HAP-1 (cell line): Measurements from ENCODE around the gene STAMBP.
"Not testable (repeated sequence)": the region's sequence is repeated elsewhere in the genome, so short reads cannot be mapped to it uniquely, and the experiment has no call there.

Source experiments
- DNase-seq, 2 experiments: peaks; one replicate each; pipeline ENCODE4 v3.0.0-alpha.2; 2016 to 2020; ENCODE audit warnings: low spot score in 2 of 2
- H3K27me3 ChIP-seq: fragments of 250-450 bp; sonication (Bioruptor Pico); 2 replicates; pipeline ENCODE4 v1.5.1; 2020; ENCODE audit warnings: low read depth, mild to moderate bottlenecking, moderate library complexity
- H3K36me3 ChIP-seq: fragments of 250-450 bp; sonication (Bioruptor Pico); replicated peaks from 2 replicates; pipeline ENCODE4 v1.5.1; 2020; ENCODE audit warnings: mild to moderate bottlenecking
- H3K4me1 ChIP-seq: fragments of 250-450 bp; sonication (Bioruptor Pico); 2 replicates; pipeline ENCODE4 v1.5.1; 2020; ENCODE audit warnings: mild to moderate bottlenecking
- H3K4me3 ChIP-seq: fragments of 250-450 bp; sonication (Bioruptor Pico); 2 replicates; pipeline ENCODE4 v1.5.1; 2020; ENCODE audit warnings: mild to moderate bottlenecking, moderate library complexity
- H3K9me3 ChIP-seq: fragments of 250-450 bp; sonication (Bioruptor Pico); 2 replicates; pipeline ENCODE4 v1.5.1; 2020; ENCODE audit warnings: mild to moderate bottlenecking, moderate library complexity
- in situ Hi-C: fragments of 300-500 bp; cut with MboI; formaldehyde crosslinking; loops from 3 replicates; pipeline ENCODE4 v1.14.3; 2020; ENCODE audit warnings: low sequenced_read_pairs, inconsistent platforms, mixed read lengths

Gene STAMBP

DNA sequence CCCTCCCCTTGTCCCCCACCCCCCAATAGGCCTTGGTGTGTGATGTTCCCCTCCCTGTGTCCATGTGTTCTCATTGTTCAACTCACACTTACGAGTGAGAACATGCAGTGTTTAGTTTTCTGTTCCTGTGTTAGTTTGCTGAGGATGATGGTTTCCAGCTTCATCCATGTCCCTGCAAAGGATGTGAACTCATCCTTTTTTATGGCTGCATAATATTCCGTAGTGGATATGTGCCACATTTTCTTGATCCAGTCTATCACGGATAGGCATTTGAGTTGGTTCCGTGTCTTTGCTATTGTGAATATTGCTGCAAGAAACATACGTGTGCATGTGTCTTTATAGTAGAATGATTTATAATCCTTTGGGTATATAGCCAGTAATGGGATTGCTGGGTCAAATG lies 49.2 kb downstream of the STAMBP start:
- H3K9me3 ChIP-seq, in situ Hi-C loops, DNase-seq, H3K36me3 ChIP-seq, H3K27me3 ChIP-seq, H3K4me1 ChIP-seq, H3K4me3 ChIP-seq: not testable (repeated sequence)

DNA sequence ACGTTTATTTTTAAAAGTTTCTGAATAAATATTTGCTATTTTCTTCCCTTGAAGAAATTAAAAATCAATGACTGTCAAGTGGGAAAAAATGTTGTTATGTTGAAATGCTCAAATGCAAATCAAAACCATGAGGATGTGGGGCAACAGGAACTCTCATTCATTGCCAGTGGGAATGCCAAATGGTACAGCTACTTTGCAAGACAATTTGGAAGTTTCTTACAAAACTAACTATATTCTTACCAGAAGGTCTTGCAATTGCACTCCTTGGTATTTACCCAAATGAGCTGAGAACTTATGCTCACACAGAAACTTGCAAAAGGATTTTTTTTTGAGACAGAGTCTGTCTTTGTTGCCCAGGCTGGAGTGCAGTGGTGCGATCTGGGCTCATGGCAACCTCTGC lies 56.6 kb downstream of the STAMBP start:
- peaks cover 6% of the 10 kb centered on the region; the same call in 1 of the 2 replicates for H3K4me1 ChIP-seq
- no peaks in the 10 kb centered on the region; the same call in 1 of the 2 replicates for H3K27me3 ChIP-seq

DNA sequence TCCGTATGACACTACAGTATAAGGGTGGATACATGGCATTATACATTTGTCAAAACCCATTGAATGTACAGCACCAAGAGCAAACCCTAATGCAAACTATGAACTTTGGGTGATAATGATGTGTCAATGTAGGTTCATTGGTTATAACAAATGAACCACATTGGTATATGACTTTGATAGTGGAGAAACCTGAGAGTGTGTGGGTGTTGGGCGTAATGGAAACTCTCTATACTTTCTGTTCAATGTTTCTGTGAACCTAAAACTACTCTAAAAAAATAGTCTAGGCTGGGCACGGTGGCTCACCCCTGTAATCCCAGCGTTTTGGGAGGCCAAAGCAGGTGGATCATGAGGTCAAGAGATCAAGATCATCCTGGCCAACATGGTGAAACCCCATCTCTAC lies 57.6 kb downstream of the STAMBP start:
- no peak for DNase-seq
- Histone ChIP-seq H3K4me3 (no peak overlapping the region), H3K9me3 (no peaks in the 10 kb centered on the region), H3K27me3 (no peaks in the 10 kb centered on the region; the same call in 1 of the 2 replicates), H3K36me3 (no peaks in the 10 kb centered on the region), H3K4me1 (peaks cover 6% of the 10 kb centered on the region; the same call in 1 of the 2 replicates)
- in situ Hi-C loops = no loop called here

More for the DNA sequence above, 56.6 kb downstream of the STAMBP start:
- H3K9me3 ChIP-seq = no peaks in the 10 kb centered on the region
- no peak for DNase-seq
- no peak overlapping the region for H3K4me3 ChIP-seq
- H3K36me3 ChIP-seq = no peaks in the 10 kb centered on the region
- in situ Hi-C loops = no loop called here

DNA sequence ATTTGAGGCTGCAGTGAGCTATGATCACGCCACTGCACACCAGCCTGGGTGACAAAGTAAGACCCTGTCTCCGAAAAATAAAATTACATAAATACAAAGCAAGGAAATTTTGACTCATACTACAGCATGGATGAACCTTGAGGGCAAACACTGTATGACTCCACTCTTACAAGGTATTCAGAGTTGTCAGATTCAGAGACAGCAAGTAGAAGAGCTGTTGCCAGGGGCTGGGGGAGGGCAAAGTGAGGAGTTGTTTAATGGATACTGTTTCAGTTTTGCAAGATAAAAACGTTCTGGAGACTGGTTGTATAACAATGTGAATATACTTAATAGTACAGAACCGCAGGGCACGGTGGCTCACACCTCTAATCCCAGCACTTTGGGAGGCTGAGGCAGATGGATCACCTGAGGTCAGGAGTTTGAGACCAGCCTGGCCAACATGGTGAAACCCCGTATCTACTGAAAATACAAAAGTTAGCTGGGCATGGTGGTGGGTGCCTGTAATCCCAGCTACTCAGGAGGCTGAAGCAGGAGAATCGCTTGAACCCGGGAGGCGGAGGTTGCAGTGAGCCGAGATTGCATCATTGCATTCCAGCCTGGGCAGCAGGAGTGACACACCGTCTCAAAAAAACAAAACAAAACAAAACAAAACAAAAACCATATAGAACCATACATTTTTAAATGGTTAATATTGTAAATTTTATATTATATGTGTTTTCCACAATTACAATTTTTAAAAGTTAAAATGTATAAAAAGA lies 59.0 kb downstream of the STAMBP start:
- H3K9me3 ChIP-seq, in situ Hi-C loops, H3K27me3 ChIP-seq, H3K4me3 ChIP-seq, H3K4me1 ChIP-seq, H3K36me3 ChIP-seq: not testable (repeated sequence)
- peak in 1 of 2 experiments; percentile 19 for DNase-seq

DNA sequence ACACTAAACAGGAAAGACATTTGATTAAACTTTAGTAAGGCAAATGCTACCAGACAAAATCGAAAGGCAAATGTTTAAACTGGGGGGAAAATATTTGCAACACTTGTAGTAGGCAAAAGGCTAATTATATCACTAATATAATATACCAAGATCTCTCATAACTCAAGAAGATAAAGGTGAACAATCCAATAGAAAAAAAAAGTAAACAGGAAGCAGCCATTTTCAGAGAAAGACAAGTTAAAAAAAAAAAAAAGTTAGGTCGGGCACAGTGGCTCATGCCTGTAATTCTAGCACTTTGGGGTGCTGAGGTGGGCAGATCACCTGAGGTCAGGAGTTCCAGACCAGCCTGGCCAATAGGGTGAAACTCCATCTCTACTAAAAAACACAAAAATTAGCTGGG lies 59.6 kb downstream of the STAMBP start:
- Histone ChIP-seq H3K4me1 (peaks cover 13% of the 10 kb centered on the region), H3K27me3 (no peaks in the 10 kb centered on the region; the same call in 1 of the 2 replicates), H3K36me3 (no peaks in the 10 kb centered on the region), H3K4me3 (no peak overlapping the region), H3K9me3 (no peaks in the 10 kb centered on the region)
- no peak for DNase-seq
- in situ Hi-C loops = no loop called here

DNA sequence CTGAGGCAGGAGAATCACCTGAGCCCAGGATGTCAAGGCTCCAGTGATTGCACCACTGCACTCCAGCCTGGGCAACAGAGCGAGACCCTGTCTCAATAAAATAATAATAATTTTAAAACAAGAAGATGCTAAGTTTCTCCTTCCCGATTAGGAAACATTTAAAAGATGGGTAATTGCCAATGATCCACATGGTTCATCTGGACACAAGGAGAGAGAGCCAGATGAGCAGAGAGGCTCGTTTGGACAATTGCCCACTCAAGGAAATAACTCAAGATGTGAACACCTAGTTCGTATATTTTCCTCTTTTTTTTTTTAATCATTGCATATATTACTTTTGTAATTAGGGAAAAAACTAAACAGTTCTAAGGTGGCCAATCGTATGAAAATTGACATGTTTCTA lies 60.4 kb downstream of the STAMBP start:
- H3K9me3 ChIP-seq = no peaks in the 10 kb centered on the region
- no peaks in the 10 kb centered on the region; the same call in 1 of the 2 replicates for H3K27me3 ChIP-seq
- DNase-seq = no peak
- no peak overlapping the region for H3K4me3 ChIP-seq
- H3K4me1 ChIP-seq = peaks cover 13% of the 10 kb centered on the region
- in situ Hi-C loops = no loop called here
- no peaks in the 10 kb centered on the region for H3K36me3 ChIP-seq

DNA sequence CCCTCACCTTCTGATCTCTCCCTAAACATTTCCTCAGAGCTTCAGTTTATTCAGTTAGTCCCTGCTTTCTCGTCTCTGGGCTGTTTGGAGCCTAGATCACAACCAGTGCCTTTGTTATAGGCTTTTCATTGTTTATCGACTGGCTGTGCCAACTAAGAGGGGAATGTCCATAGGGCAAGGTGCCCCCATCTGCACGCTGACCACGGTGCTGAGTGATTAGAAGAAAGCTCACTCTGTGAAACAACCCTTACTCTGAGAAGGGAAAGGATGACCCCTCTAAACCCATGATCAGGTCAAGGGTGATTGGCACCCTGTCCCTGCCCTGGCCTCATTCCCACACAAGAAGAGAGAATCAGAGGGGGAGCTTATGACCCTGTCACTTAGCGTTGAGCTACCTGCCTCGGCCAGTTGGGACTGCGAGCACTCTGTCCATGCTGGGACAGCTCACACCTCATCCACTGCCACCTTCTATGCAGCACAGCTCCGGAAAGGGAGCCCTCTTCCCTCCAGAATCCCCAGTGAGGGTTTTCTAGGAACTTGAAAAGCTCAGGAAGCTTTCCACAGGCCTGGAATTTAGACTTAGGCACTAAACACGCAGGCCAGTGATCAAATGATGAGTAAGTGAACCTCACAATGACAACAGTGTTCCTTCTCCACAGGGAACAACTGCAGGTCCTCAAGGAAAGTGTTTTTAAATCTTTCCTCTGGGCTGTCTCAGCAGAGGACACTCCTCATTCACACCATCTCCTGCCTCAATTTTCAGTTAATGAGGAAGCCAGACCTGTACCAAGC lies 61.7 kb downstream of the STAMBP start:
- peaks cover 13% of the 10 kb centered on the region for H3K4me1 ChIP-seq
- H3K36me3 ChIP-seq = no peaks in the 10 kb centered on the region
- no peaks in the 10 kb centered on the region; the same call in 1 of the 2 replicates for H3K27me3 ChIP-seq
- H3K9me3 ChIP-seq = no peaks in the 10 kb centered on the region
- no peak overlapping the region for H3K4me3 ChIP-seq
- in situ Hi-C loops = no loop called here
- DNase-seq = no peak

DNA sequence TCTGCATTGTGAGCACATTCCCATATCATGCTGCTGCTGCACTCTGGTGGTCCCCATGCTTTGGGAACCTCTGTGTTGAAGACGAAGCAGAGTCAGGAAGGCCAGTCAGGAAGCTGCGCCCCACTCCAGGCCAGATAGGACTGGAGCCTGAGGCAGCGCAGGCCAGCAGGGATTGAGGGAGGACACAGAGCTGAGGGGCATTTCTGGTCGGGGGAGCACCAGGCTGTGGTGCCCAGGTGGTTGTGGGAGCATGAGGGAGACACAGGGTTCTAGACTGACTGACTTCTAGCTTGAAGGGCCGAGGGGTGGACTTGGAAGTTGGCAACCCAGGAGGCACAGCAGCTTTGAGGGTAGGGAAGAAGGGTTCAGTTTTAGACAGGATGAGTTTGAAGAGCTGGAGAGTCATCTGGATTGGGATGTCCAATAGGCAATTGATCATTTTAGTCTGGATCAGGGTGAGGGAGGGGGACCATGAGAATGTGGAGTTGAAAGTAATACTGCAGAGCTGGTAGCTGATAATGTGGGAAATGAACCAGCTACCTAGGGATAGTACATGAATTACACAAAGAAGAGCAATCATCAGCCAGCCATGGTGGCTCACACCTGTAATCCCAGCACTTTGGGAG lies 62.6 kb downstream of the STAMBP start:
- no peak overlapping the region for H3K4me3 ChIP-seq
- no peak for DNase-seq
- no peaks in the 10 kb centered on the region for H3K9me3 ChIP-seq
- H3K27me3 ChIP-seq = no peaks in the 10 kb centered on the region; the same call in 1 of the 2 replicates
- in situ Hi-C loops = no loop called here
- peaks cover 13% of the 10 kb centered on the region for H3K4me1 ChIP-seq
- no peaks in the 10 kb centered on the region for H3K36me3 ChIP-seq

DNA sequence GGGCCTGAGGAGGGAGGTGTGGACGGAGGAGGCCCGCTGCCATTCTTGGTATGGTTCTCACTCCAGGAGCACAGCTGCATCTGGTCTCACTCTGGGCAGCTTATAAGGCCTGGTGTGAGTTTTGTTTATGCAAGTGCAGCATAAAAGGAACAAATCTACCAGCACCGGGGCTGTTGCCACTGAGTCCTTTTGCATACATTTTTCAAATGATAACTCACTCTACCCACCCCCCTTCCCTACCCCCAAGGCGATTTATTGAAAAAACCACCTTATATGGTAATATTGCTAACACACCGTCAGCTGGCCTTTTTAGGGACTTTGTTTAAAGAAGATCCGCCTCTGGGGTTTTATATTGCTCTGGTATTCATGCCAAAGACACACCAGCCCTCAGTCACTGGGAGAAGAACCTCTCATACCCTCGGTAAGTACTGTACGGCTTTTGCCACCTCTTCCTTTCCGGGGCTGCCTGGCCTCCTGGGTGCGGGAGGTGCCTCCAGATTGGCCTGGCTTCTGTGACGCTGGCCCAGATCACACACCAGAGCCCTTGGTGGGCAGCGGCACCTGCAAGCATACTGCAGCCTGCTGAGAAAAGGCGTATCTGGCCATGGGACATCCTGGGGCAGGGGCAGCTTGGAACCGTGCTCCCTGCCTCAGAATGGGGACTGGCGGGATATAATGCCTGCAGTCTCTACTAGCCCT lies 64.0 kb downstream of the STAMBP start, which contains the start of gene ACTG2:
Gene ACTG2, plus strand, starts transcription at position 378 of the 699 bp plus-strand sequence. CDS start 8,304 bp downstream, outside the sequence.
- H3K4me3 ChIP-seq = peak within 1 kb of the TSS; percentile 0; the same call in 1 of the 2 replicates
- in situ Hi-C loops = no loop called here
- peaks cover 12% of the 10 kb centered on the region for H3K4me1 ChIP-seq
- H3K9me3 ChIP-seq = no peaks in the 10 kb centered on the region
- H3K27me3 ChIP-seq = no peaks in the 10 kb centered on the region; the same call in 1 of the 2 replicates
- DNase-seq = peak in 1 of 2 experiments; percentile 36
- H3K36me3 ChIP-seq = no peaks in the 10 kb centered on the region

DNA sequence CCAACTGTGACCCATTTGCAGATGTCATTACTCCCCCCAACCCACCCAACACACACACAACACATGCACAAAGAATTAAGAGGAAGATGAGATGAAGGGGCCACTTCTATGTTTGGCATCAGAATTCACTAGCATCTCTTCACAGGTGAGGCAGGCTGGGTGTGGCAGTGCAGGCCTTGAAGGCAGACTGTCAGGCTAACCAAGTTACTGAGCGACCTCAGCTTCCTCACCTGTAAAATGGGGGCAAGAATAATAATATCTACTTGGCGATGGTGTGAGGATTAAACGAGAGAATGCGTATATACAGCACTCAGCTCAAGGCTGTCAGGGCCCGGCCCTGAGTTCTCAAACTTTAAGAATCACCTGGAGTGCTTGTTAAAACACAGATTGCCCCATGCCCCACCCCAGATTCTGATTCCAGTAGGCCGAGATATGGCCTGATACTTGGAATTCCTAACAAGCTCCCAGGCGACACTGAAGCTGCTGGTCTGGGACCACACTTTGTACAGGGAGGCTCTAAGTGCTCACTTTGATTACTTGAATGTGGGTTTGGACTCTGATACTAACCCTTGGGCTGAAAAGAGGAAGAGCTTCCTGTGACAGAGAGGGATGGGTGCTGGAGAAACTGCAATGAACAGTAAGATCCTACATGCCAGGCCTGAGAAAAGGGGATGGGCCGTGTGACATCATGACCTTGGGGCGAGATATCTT lies 65.2 kb downstream of the STAMBP start:
- in situ Hi-C loops = no loop called here
- H3K4me3 ChIP-seq = no peak overlapping the region
- no peaks in the 10 kb centered on the region for H3K36me3 ChIP-seq
- H3K4me1 ChIP-seq = peaks cover 11% of the 10 kb centered on the region
- DNase-seq = no peak
- H3K27me3 ChIP-seq = no peaks in the 10 kb centered on the region; the same call in 1 of the 2 replicates
- H3K9me3 ChIP-seq = no peaks in the 10 kb centered on the region

DNA sequence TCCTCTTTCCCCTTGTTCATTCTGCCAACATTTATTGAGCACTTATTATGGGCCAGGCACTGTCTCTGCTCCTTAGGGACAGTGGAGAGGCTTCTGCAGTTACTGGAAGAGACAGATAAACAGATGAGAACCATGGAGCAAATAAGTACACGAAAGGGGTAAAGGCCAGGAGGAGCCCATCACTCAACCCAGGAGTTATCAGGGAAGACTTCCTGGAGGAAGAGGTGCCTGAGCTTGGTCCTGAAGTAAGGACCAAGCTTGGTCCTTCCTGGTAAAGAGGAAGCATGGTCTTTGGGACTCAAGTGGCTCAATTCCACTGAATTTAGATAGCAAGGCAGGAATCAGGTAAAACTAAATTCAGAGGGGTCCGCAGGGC lies 65.7 kb downstream of the STAMBP start:
- in situ Hi-C loops = no loop called here
- H3K27me3 ChIP-seq = no peaks in the 10 kb centered on the region; the same call in 1 of the 2 replicates
- H3K4me3 ChIP-seq = no peak overlapping the region
- H3K36me3 ChIP-seq = no peaks in the 10 kb centered on the region
- DNase-seq = no peak
- H3K9me3 ChIP-seq = no peaks in the 10 kb centered on the region
- peaks cover 11% of the 10 kb centered on the region for H3K4me1 ChIP-seq

DNA sequence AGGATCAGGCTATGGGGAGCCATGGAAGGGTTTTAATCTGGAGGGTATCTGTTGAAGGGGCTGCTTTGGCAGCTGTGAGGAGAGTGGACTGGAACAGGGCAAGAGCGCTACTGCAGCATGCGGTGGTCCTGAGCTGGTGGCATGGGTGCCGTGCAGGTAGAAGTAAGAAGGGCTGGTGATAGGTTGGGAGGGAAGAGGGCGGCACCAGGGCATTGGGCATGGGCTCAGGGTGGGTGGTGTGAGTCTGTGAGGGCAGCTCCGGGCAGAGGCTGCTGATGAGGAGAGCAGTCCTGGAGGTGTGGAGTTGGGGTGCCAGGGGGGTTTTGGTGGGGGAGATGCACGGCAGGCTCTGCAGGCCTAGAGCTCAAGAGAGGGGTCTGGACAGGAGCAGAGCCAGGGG lies 66.1 kb downstream of the STAMBP start:
- Histone ChIP-seq H3K9me3 (no peaks in the 10 kb centered on the region), H3K36me3 (no peaks in the 10 kb centered on the region), H3K4me1 (peaks cover 11% of the 10 kb centered on the region), H3K4me3 (no peak overlapping the region), H3K27me3 (no peaks in the 10 kb centered on the region)
- no peak for DNase-seq
- in situ Hi-C loops = no loop called here

DNA sequence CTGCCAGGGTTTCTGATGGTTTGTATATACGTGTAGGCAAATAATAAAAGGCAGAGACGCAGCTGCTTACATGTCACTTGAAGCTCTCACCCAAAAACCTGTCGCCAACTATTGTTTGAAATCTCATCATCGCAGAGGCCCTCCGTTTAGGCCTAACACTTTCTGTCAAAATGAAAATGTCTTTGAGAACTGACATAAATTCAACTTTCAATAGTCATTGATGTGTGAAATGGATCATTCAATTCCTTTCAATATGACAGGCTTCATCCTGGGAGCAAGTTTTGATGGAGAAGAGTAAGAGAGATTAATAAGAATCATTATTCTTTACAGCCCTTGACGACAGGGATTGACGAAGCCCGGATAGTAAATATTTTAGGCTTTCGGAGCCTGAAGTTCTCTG lies 66.7 kb downstream of the STAMBP start:
- in situ Hi-C loops = no loop called here
- Histone ChIP-seq H3K4me1 (peaks cover 11% of the 10 kb centered on the region), H3K36me3 (no peaks in the 10 kb centered on the region), H3K9me3 (no peaks in the 10 kb centered on the region), H3K27me3 (no peaks in the 10 kb centered on the region), H3K4me3 (no peak overlapping the region)
- DNase-seq = no peak
